ENCODE results near the gene MAP1B. TPM values are rescaled to one million over a fixed set of nuclear protein-coding genes. Genes with fewer than 3 reads are reported as not detected.

MAP1B gene
- total and polyA plus RNA-seq, 9 of the 15 experiments (the other 6 are each of a cell fraction or from before 2014, with no cell fraction given), result 5.2 to 66.1 (median 17.3) TPM

GRCh38 chr5:72234265-72234700, 127.0 kb downstream of the MAP1B start (continued):
- TF ChIP-seq, protein P1, sequence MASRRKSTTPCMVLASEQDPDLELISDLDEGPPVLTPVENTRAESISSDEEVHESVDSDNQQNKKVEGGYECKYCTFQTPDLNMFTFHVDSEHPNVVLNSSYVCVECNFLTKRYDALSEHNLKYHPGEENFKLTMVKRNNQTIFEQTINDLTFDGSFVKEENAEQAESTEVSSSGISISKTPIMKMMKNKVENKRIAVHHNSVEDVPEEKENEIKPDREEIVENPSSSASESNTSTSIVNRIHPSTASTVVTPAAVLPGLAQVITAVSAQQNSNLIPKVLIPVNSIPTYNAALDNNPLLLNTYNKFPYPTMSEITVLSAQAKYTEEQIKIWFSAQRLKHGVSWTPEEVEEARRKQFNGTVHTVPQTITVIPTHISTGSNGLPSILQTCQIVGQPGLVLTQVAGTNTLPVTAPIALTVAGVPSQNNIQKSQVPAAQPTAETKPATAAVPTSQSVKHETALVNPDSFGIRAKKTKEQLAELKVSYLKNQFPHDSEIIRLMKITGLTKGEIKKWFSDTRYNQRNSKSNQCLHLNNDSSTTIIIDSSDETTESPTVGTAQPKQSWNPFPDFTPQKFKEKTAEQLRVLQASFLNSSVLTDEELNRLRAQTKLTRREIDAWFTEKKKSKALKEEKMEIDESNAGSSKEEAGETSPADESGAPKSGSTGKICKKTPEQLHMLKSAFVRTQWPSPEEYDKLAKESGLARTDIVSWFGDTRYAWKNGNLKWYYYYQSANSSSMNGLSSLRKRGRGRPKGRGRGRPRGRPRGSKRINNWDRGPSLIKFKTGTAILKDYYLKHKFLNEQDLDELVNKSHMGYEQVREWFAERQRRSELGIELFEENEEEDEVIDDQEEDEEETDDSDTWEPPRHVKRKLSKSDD (conservative IDR thresholded peaks at IDR 0.05; ENCODE audit: low read length), result no peak
- TF ChIP-seq ZNF431 (CRISPR knock-in tag; IDR thresholded peaks at IDR 0.05), result no peak
- no peak for TF ChIP-seq DIDO1 (tag; IDR thresholded peaks at IDR 0.05; ENCODE audit: low read depth)
- no peak for TF ChIP-seq ZNF263 (CRISPR knock-in tag; IDR thresholded peaks at IDR 0.05; ENCODE audit: borderline replicate concordance)
- TF ChIP-seq KAT7 (CRISPR knock-in tag; IDR thresholded peaks at IDR 0.05; ENCODE audit: borderline replicate concordance), result no peak
- TF ChIP-seq RBM34 (IDR thresholded peaks at IDR 0.05; ENCODE audit: borderline replicate concordance, insufficient read depth, low read length), result no peak
- TF ChIP-seq ZNF75A (CRISPR knock-in tag; IDR thresholded peaks at IDR 0.05), result no peak
- peak; percentile 93 for TF ChIP-seq ATF3 (IDR thresholded peaks at IDR 0.05)
- TF ChIP-seq ATF3 (CRISPR knock-in tag; conservative IDR thresholded peaks at IDR 0.05), result no peak
- no peak for TF ChIP-seq ZNF280A (IDR thresholded peaks at IDR 0.05; ENCODE audit: low read depth, partially characterized antibody)
- peak; percentile 68; the same call in 1 of the 2 replicates for TF ChIP-seq ZKSCAN8 (CRISPR knock-in tag; IDR thresholded peaks at IDR 0.05)
- no peak for TF ChIP-seq RBM22 (IDR thresholded peaks at IDR 0.05; ENCODE audit: low read depth, low read length, poor library complexity, severe bottlenecking)
- no peak for TF ChIP-seq ZNF717 (CRISPR knock-in tag; IDR thresholded peaks at IDR 0.05)
- TF ChIP-seq U2AF1 (optimal IDR thresholded peaks at IDR 0.05; ENCODE audit: low read depth, low read length), result no peak
- no peak for TF ChIP-seq NR2C2 (CRISPR knock-in tag; IDR thresholded peaks at IDR 0.05)
- TF ChIP-seq NR2C2 (tag; IDR thresholded peaks at IDR 0.05), result no peak; the same call in 1 of the 2 replicates
- 0 out of 2 replicates have a peak, but pooled peaks have one; percentile 22 for TF ChIP-seq GATA2 (CRISPR knock-in tag; IDR thresholded peaks at IDR 0.05)
- TF ChIP-seq HNRNPL (IDR thresholded peaks at IDR 0.05; ENCODE audit: low read depth, low read length), result no peak
- TF ChIP-seq BHLHE40 (IDR thresholded peaks at IDR 0.05; ENCODE audit: low read length), result no peak

Measured in K562 (cell line).